Endodermal cell (in vitro differentiated cells): Measurements from ENCODE around the gene SPRYD3. TPM values are rescaled to one million over a fixed set of nuclear protein-coding genes. Genes with fewer than 3 reads are reported as not detected.

ENCODE experiments used
- DNase-seq: peaks from one replicate; pipeline ENCODE4 v3.0.0-alpha.2; 2017
- H3K27ac ChIP-seq: 2 replicates; pipeline ENCODE4 v1.5.1; 2013; ENCODE audit warnings: mild to moderate bottlenecking, low read depth, low read length, moderate library complexity
- H3K27me3 ChIP-seq: 2 replicates; pipeline ENCODE4 v1.6.1; 2013; ENCODE audit warnings: mild to moderate bottlenecking, low read length, moderate library complexity; ENCODE audit not compliant: insufficient read depth, control insufficient read depth, poor library complexity, severe bottlenecking
- H3K36me3 ChIP-seq: 2 replicates; pipeline ENCODE4 v1.7.0; 2013; ENCODE audit warnings: mild to moderate bottlenecking, low read length, moderate library complexity; ENCODE audit not compliant: control insufficient read depth, insufficient read depth
- H3K4me1 ChIP-seq: one replicate; pipeline ENCODE4 v1.7.0; 2013; ENCODE audit warnings: low read length; ENCODE audit not compliant: control insufficient read depth, insufficient read depth
- H3K4me3 ChIP-seq: 2 replicates; pipeline ENCODE4 v1.5.1; 2013; ENCODE audit warnings: mild to moderate bottlenecking, low read length, moderate library complexity
- H3K9ac ChIP-seq: 2 replicates; pipeline ENCODE4 v1.6.1; 2013; ENCODE audit warnings: mild to moderate bottlenecking, low read length, moderate library complexity; ENCODE audit not compliant: poor library complexity, severe bottlenecking; ENCODE audit errors: extremely low read depth
- H3K9me3 ChIP-seq: 2 replicates; pipeline ENCODE4 v1.6.1; 2013; ENCODE audit warnings: mild to moderate bottlenecking, low read length, moderate library complexity; ENCODE audit not compliant: control insufficient read depth
- H3K27ac Mint-ChIP-seq: 2 replicates; pipeline ENCODE4 v1.8.0; 2020; ENCODE audit warnings: mixed read lengths
- H3K27me3 Mint-ChIP-seq: 2 replicates; pipeline ENCODE4 v1.8.0; 2021; ENCODE audit warnings: mild to moderate bottlenecking, mixed read lengths; ENCODE audit not compliant: insufficient read depth
- H3K36me3 Mint-ChIP-seq: 2 replicates; pipeline ENCODE4 v1.8.0; 2020; ENCODE audit warnings: low read depth, mixed read lengths
- H3K4me1 Mint-ChIP-seq: 2 replicates; pipeline ENCODE4 v1.8.0; 2020; ENCODE audit warnings: mixed read lengths
- H3K4me3 Mint-ChIP-seq: 2 replicates; pipeline ENCODE4 v1.8.0; 2020; ENCODE audit warnings: mild to moderate bottlenecking, moderate library complexity, mixed read lengths
- H3K9me3 Mint-ChIP-seq: 2 replicates; pipeline ENCODE4 v1.8.0; 2020; ENCODE audit warnings: mild to moderate bottlenecking, mixed read lengths
- WGBS, 2 experiments: methylation state at CpG; one replicate each; pipeline versions ENCODE4 v1.1.5 to v1.1.7; 2013; ENCODE audit warnings: missing lambda C conversion rate in 2 of 2, mixed read lengths in 1 of 2; ENCODE audit not compliant: insufficient coverage in 1 of 2, insufficient read length in 1 of 2; 5-methylcytosine and 5-hydroxymethylcytosine counted together
- total RNA-seq, 2 donors: library from RNA; stranded (reverse); fragmentation: NEBNext Ultra II Directional in 1 of 2; extraction: Animal tissue kit (Norgen Biotek cat#: 25700) in 1 of 2; gene quantifications; 2 replicates in 1 of 2; 3 replicates in 1 of 2; pipeline ENCODE4 v1.2.1, GENCODE V29; 2021
- TF ChIP-seq, protein P1 (sequence below): fragments of 200-600 bp; sonication (generic); conservative IDR thresholded peaks from 2 replicates; pipeline ENCODE4 v1.5.0; 2021; ENCODE audit warnings: antibody characterized with exemption, mild to moderate bottlenecking

Gene SPRYD3
- total RNA-seq, 2 donors from 2014 or later = 13.0 to 18.4 TPM

DNA sequence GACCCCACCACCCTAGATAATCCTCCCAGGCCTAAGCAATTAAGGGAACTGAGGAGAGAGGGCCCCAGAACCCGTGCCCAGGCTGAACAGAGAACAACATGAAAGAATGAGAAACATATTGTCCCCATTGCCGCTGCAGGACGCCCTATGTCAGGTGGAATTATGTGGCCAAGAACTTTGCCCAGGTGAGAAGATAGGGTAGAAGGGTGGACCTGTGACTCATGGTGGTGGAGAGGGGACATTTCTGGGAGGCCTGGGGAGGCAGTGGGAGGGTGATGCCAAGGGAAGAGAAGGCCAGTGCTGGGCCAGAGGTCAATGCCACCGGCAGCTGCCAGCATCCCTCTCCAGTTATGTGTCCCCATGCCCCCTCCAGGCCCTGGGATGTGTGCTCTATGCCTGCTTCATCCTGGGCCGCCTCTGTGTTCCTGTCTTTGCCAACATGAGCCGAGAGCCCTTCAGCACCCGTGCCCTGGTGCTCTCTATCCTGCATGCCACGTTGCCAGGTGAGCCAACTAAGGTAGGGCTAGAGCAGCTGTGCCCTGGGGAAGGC, 39.6 kb upstream of the SPRYD3 start:
- Histone ChIP-seq H3K27ac (no peak overlapping the region), H3K36me3 (no peaks in the 10 kb centered on the region), H3K27me3 (peaks cover under 1% of the 10 kb centered on the region), H3K9me3 (no peaks in the 10 kb centered on the region), H3K4me1 (peaks cover 5% of the 10 kb centered on the region), H3K4me3 (no peak overlapping the region), H3K9ac (no peak overlapping the region)
- no peak for DNase-seq
- H3K4me3 Mint-ChIP-seq = no peak overlapping the region
- TF ChIP-seq, protein P1, sequence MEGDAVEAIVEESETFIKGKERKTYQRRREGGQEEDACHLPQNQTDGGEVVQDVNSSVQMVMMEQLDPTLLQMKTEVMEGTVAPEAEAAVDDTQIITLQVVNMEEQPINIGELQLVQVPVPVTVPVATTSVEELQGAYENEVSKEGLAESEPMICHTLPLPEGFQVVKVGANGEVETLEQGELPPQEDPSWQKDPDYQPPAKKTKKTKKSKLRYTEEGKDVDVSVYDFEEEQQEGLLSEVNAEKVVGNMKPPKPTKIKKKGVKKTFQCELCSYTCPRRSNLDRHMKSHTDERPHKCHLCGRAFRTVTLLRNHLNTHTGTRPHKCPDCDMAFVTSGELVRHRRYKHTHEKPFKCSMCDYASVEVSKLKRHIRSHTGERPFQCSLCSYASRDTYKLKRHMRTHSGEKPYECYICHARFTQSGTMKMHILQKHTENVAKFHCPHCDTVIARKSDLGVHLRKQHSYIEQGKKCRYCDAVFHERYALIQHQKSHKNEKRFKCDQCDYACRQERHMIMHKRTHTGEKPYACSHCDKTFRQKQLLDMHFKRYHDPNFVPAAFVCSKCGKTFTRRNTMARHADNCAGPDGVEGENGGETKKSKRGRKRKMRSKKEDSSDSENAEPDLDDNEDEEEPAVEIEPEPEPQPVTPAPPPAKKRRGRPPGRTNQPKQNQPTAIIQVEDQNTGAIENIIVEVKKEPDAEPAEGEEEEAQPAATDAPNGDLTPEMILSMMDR = no peak
- H3K27me3 Mint-ChIP-seq = peaks cover 41% of the 10 kb centered on the region
- no peaks in the 10 kb centered on the region for H3K36me3 Mint-ChIP-seq
- H3K9me3 Mint-ChIP-seq = no peaks in the 10 kb centered on the region
- H3K27ac Mint-ChIP-seq = no peak overlapping the region
- H3K4me1 Mint-ChIP-seq = peaks cover 16% of the 10 kb centered on the region
- 79 to 89% methylated on average over 7 to 8 of the region's 8 CpGs for WGBS, 2 experiments

DNA sequence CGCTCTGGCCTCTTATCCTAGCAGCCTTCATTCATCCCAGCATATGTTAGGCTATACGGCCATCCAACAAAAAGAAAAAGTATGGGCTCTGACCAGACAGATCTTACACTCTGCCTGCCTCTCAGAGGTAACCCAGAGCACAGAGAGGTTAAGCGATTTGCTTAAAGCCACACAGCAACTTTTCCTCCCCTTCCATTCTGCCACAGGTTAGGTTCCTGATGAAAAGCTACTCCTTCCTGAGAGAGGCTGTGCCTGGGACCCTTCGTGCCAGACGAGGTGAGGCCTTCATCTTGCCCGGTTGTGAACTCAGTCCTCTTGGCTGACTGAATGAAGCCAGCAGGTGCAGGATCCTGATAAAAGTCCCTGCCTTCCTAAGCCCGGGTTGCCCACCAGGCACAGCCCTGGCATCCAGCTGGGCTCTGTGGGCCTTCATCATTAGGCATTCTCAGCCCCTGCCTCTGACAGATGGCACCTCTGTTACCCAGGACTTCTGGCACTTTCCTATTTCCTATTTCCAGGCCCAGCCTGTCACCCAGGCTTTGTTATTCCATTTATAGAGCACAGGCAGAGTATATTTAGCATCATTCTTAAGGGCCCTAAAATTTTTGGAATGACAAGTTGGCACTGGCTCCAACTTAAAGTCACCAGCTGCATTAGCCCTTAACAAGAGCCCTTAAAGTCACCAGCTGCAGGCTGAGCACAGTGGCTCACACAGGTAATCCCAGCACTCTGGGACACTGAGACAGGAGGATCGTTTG, 36.9 kb upstream of the SPRYD3 start:
- Histone ChIP-seq H3K27ac (no peak overlapping the region), H3K4me1 (no peaks in the 10 kb centered on the region), H3K9me3 (no peaks in the 10 kb centered on the region), H3K4me3 (no peak overlapping the region), H3K9ac (no peak overlapping the region), H3K36me3 (no peaks in the 10 kb centered on the region), H3K27me3 (no peaks in the 10 kb centered on the region)
- TF ChIP-seq, protein P1 = no peak
- DNase-seq = no peak
- Mint-ChIP-seq H3K27ac (no peak overlapping the region), H3K4me1 (peaks cover 12% of the 10 kb centered on the region), H3K36me3 (no peaks in the 10 kb centered on the region), H3K27me3 (peaks cover 35% of the 10 kb centered on the region), H3K4me3 (no peak overlapping the region), H3K9me3 (peaks cover 4% of the 10 kb centered on the region)
- 93 to 96% methylated on average over 6 to 8 of the region's 8 CpGs for WGBS, 2 experiments

DNA sequence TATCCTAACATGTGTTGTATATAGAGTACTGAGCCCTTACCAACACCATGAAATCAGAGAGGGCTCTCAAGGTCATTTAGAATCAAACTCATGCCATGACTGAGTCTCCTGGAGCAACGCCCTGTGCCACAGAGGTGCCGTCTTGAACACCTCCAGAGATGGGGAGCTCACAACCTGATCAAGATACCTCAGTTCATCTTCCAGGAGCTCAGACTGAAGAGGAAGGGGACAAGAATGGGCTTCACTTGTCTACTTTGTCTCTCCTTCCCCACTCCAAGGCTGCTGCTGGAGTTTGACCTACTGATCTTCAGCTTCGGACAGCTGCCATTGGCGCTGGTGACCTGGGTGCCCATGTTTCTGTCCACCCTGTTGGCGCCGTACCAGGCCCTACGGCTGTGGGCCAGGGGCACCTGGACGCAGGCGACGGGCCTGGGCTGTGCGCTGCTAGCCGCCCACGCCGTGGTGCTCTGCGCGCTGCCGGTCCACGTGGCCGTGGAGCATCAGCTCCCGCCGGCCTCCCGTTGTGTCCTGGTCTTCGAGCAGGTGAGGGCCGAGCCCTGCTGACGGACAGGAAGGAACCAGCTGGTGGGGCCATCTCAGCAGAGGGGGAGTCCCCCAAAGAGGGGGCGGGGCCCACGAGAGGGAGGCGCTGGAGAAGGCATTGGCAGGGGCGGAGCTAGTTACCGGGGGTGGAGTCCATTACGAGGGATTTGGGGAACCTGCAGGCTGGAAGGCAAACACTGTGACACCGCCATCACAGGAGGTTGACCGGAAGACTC, 36.1 kb upstream of the SPRYD3 start:
- H3K27ac Mint-ChIP-seq = no peak overlapping the region
- H3K27ac ChIP-seq = no peak overlapping the region
- WGBS, 2 experiments = 93 to 94% methylated on average over 24 to 33 of the region's 33 CpGs

More for the DNA sequence above, 36.1 kb upstream of the SPRYD3 start:
- TF ChIP-seq, protein P1 = no peak
- Histone ChIP-seq H3K9me3 (peaks cover 3% of the 10 kb centered on the region), H3K36me3 (no peaks in the 10 kb centered on the region), H3K4me1 (no peaks in the 10 kb centered on the region), H3K9ac (no peak overlapping the region), H3K4me3 (no peak overlapping the region), H3K27me3 (no peaks in the 10 kb centered on the region)
- Mint-ChIP-seq H3K36me3 (no peaks in the 10 kb centered on the region), H3K9me3 (peaks cover 5% of the 10 kb centered on the region), H3K4me3 (no peak overlapping the region), H3K27me3 (peaks cover 28% of the 10 kb centered on the region), H3K4me1 (peaks cover 12% of the 10 kb centered on the region)
- peak; percentile 91 for DNase-seq
